ENCODE measurements around the gene HPS3.

HPS3 gene

DNA sequence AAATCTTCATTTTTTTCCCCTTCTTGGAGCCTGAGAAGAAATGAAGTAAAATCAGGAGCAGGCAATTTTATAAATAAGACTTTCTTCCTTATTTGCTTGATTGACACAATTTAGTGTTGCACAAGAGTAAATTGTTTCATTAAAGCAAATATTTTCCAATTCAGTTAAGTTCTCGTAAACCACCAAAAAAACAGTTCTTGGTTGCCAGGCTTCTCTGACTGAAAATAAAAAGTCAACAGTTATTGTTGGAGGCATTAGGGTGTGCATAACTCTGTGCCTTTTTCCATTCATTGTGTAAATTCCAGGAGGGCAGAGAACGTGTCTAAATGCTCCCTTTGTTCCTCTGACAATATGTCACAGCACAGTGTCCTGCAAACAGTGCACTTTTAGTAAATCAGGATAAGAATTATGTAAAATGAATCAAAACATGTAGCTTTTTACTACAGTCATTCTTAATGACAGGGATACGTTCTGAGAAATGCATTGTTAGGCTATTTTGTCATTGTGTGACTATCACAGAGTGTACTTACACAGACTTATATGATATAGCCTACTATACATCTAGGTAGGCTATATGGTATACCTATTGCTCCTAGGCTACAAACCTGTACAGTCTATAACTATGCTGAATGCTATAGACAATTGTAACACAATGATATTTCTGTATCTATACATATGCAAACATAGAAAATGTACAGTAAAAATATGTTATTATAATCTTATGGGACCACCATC lies 92.5 kb downstream of the HPS3 start, which contains the start of gene CP:
Gene CP (minus strand): TSS at position 47 of the 735 bp plus-strand sequence. CDS start 37 bp downstream, at position 10.
- no peaks in the 10 kb centered on the region for H3K36me3 ChIP-seq
- no peak for TF ChIP-seq Cebpa-rat (IDR thresholded peaks at IDR 0.05)
- H3K27me3 ChIP-seq, result no peaks in the 10 kb centered on the region
- H4K20me1 ChIP-seq, result no peaks in the 10 kb centered on the region
- H3K9ac ChIP-seq, result no peak within 1 kb of the TSS
- peaks cover 0 to 7% (median 0%) of the 10 kb centered on the region in 11 experiments; a peak in 1 of 22 replicates for H3K9me3 ChIP-seq (replicated peaks in 1 of 11)
- no peak within 1 kb of the TSS for H3K4me2 ChIP-seq
- no peak within 1 kb of the TSS for H3K4me3 ChIP-seq
- H3K4me1 ChIP-seq, result peaks cover 17 to 30% (median 23%) of the 10 kb centered on the region in 10 experiments; a peak in 19 of 20 replicates
- no peak within 1 kb of the TSS for H3K27ac ChIP-seq
